Hematopoietic multipotent progenitor cell treated with erythropoietin and hydrocortisone succinate and interleukin-3 and kit ligand, for 4 days (in vitro differentiated cells): ENCODE data around the gene NOC3L.
A peak's percentile ranks its signal among the peaks of the same experiment; 100 is the strongest.
"Not testable (repeated sequence)": the region's sequence is repeated elsewhere in the genome, so short reads cannot be mapped to it uniquely, and the experiment has no call there.

Experiments
- DNase-seq: peaks from one replicate; pipeline ENCODE4 v3.0.0-alpha.2; 2015

Gene NOC3L

GRCh38 chr10:94361171-94361794, 1.5 kb downstream of the NOC3L start:
- DNase-seq, result peak; percentile 68

GRCh38 chr10:94358480-94358879, 4.3 kb downstream of the NOC3L start:
- no peak for DNase-seq

GRCh38 chr10:94357193-94357592, 5.5 kb downstream of the NOC3L start:
- DNase-seq, result no peak

- no peak for DNase-seq
Measured at GRCh38 chr10:94355841-94356240, 6.9 kb downstream of the NOC3L start.

- peak; percentile 61 for DNase-seq
Measured at GRCh38 chr10:94353336-94353735, 9.4 kb downstream of the NOC3L start.

GRCh38 chr10:94351089-94351488, 11.7 kb downstream of the NOC3L start:
- no peak for DNase-seq

- not testable (repeated sequence) for DNase-seq
Measured at GRCh38 chr10:94350500-94350899, 12.2 kb downstream of the NOC3L start.

- no peak for DNase-seq
Measured at GRCh38 chr10:94349327-94349726, 13.4 kb downstream of the NOC3L start.

- no peak for DNase-seq
Measured at GRCh38 chr10:94344522-94345122, 18.1 kb downstream of the NOC3L start.

- DNase-seq, result no peak
Measured at GRCh38 chr10:94343151-94343550, 19.6 kb downstream of the NOC3L start.

GRCh38 chr10:94334857-94335256, 27.9 kb downstream of the NOC3L start:
- no peak for DNase-seq

GRCh38 chr10:94333051-94333450, 29.7 kb downstream of the NOC3L start:
- DNase-seq, result no peak

GRCh38 chr10:94328613-94329012, 34.1 kb downstream of the NOC3L start:
- DNase-seq, result no peak

- DNase-seq, result no peak
Measured at GRCh38 chr10:94327649-94328048, 35.1 kb downstream of the NOC3L start.

GRCh38 chr10:94324609-94325233, 38.0 kb downstream of the NOC3L start:
- DNase-seq, result no peak

- DNase-seq, result peak; percentile 85
Measured at GRCh38 chr10:94320285-94320914, 42.3 kb downstream of the NOC3L start.

GRCh38 chr10:94316560-94316959, 46.2 kb downstream of the NOC3L start:
- no peak for DNase-seq

- no peak for DNase-seq
Measured at GRCh38 chr10:94315975-94316464, 46.7 kb downstream of the NOC3L start.

GRCh38 chr10:94315024-94315451, 47.7 kb downstream of the NOC3L start:
- no peak for DNase-seq

- DNase-seq, result no peak
Measured at GRCh38 chr10:94310369-94310768, 52.4 kb downstream of the NOC3L start.

GRCh38 chr10:94308866-94309265, 53.9 kb downstream of the NOC3L start:
- DNase-seq, result no peak

- no peak for DNase-seq
Measured at GRCh38 chr10:94307046-94307615, 55.6 kb downstream of the NOC3L start.

- no peak for DNase-seq
Measured at GRCh38 chr10:94303929-94304328, 58.8 kb downstream of the NOC3L start.
